G401.6 (cell line): Measurements from ENCODE around the gene SHD.
"Not testable (repeated sequence)": the region's sequence is repeated elsewhere in the genome, so short reads cannot be mapped to it uniquely, and the experiment has no call there.

Source experiments
- FAIRE-seq: peaks from 2 replicates; lab custom pipeline; 2012; peaks lifted over from hg19 to GRCh38; lab: Jason Lieb, UNC

Gene SHD

GRCh38 chr19:4327252-4327876, 48.3 kb downstream of the SHD start:
- FAIRE-seq, result peak; percentile 73

DNA sequence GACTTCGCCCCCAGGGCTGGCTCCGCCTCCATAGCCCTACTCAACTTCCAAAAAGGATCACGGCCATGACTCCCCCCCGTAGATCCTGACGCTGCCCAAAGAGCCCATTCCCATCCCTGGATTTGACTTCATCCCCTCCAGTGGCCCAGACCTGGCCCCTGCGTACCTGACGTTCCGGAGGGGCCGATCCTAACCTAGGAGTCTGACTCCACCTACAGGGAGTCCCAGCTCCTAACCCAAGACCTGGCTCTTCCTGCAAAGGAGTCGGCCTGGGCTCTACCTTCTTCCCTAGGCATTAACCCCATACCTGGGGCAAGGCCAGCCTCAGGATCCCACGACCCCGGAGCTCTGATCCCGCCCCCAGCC, 48.8 kb downstream of the SHD start:
- no peak for FAIRE-seq

DNA sequence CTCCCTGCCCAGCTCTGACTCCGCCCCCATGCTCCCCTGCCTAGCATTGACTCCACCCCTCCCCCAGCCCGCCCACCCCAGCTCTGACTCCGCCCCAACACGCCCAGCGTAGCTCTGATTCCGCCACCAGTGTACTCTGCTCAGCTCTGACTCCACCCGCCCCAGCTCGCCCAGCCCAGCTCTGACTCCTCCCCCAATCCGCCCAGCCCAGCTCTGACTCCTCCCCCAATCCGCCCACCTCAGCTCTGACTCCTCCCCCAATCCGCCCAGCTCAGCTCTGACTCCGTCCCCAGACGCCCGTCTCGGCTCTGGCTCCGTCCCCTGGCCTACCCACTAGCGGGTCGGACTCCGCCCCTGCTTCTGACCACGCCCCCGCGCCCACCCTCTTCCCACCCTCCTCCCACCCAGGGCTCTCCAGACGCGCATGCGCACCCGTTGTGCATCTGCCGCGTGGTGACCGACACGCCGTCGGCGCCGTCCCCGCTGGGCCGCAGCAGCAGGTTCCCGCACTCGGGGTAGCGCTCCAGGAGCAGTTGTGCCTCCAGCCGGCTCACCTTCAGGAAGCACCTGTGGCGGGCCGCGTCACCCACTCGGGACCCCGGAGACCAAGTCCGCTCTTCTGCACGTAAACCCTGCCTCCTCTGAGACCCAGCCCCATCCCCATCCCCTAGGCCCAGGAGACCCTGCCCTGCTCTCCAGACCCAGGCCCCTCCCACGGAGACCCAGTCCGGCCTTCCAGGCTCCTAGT, 49.4 kb downstream of the SHD start:
- peak; percentile 23 for FAIRE-seq

DNA sequence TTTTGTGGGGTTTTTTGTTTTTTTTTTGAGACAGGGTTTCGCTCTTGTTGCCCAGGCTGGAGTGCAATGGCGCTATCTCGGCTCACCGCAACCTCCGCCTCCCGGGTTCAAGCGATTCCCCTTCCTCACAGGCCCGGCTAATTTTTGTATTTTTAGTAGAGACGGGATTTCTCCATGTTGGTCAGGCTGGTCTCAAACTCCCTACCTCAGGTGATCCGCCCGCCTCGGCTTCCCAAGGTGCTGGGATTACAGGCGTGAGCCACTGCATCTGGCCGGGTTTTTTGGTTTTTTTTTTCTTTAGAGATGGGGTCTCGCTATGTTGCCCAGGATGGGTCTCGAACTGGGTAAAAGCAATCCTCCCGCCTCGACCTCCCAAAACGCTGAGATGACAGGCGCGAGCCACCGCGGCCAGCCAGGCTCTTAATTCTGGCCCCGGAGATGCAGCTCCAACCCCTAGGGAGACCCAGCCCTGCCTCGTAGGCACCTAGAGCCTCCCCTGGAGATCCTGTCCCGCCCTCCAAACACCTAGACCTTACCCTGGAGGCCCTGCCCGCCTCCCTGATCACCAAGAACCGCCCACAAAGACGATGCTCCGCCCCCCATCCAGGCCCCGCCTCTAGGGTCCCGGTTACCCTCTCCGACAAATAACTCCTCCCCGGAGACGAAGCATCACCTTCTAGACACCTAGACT, 50.1 kb downstream of the SHD start:
- not testable (repeated sequence) for FAIRE-seq

DNA sequence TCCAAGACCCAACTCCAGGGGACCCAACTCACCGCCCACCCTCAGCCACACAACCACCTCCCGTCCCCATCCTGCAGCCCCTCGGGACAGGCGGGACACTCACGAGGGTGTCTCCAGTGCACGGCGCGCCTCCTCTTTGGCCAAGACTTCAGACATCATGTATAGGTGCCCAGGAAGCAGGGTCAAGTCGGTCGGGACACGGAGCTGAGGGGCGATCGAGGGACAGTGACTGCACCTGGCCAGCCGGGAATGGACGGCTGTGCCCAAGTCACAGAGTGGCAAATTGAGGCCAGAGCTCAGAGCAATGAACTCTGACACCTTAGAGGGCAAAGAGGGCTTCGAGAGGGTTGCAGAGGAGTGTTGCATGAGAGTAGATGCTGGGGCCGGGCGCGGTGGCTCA, 50.8 kb downstream of the SHD start:
- FAIRE-seq, result no peak

DNA sequence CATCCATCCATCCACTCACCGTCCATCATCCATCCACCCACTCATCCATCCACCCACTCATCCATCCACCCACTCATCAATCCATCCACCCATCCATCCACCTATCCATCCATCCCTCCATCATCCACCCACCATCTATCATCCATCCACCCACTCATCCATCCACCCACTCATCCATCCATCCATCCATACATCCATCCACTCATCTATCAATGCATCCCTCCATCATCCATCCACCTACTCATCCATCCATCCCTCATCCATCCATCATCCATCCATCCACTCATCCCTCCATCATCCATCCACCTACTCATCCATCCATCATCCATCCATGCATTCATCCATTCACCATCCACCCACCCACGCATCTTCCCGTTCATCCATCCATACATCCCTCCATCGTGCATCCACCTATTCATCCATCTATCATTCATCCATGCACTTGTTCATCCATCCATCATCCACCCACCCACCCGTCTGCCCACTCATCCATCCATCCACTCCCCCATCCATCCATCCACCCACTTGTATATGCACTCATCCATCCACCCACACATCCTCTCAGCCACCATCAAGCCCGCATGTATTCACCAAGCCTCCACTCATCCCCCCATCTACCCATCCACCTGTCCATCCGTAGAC, 56.0 kb downstream of the SHD start:
- FAIRE-seq, result no peak

GRCh38 chr19:4337906-4338440, 58.9 kb downstream of the SHD start:
- no peak for FAIRE-seq

DNA sequence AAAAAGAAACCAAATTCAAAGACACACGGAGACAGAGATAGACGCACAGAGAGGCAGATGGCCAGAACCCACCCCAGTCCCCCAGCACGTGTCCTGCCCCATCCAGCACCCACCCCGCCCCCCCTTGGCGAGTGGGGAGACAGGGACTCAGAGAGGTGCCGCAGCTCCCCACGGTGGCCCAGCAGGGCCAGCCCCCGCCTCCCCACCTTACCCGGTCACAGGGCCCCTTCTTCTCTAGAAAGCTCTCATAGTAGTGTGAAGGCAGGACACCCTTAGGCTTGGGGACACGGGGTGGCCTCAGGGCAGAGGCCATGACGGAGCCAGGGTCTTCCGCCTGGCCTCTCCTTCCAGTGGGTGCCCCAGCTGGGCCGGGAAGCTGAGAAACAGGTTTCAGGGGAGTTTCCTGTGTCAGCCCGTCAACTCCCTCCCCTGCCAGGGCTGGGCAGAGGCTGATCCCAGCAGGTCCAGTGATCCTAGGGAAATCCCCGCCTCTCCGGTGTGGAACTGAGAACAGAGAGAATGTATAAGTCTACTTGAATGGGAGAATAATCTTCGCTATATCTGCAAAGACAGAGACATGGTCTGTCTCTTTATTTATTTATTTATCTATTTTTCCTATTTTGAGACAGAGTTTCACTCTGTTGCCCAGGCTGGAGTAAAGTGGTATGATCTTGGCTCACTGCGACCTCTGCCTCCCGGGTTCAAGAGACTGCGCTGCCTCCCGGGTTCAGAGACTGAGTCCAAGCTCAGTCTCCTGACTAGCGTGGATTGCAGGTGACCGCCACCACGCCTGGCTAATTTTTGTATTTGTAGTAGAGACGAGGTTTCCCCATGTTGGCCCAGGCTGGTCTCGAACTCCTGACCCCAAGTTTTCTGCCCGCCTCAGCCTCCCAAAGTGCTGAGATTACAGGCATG, 59.6 kb downstream of the SHD start, which contains the start of gene STAP2:
Gene STAP2, minus strand, starts transcription at position 387 of the 915 bp plus-strand sequence. Its CDS starts 74 bp downstream, at position 313.
- no peak for FAIRE-seq
